ENCODE measurements around the gene RFC5.
A peak's percentile ranks its signal among the peaks of the same experiment; 100 is the strongest.
"Not testable (repeated sequence)": the region's sequence is repeated elsewhere in the genome, so short reads cannot be mapped to it uniquely, and the experiment has no call there.

RFC5 gene

GRCh38 chr12:118015306-118015705 is 1.2 kb upstream of the RFC5 start:
- no peak for DNase-seq (ENCODE audit: low read depth in 2 of 2)

DNA sequence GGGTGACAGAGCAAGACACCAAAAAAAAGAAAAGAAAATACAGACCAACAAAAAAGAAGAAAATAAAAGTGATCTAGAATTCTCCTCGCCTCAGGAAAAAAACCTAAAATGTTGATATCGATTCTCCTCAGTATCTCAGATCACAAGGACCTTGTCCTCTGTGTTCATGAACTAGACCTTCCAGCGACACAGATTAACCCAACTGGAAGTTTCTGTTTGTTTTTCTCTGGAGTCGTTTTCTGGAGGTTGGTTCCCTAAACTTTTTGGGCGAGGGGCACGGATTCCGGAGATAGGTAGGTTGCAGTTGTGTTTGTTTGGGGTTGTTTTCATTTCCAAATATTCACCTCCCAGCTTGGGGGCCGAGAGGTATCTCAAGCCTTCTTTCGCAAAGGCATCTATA is 559 bp upstream of the RFC5 start:
- DNase-seq (ENCODE audit: low read depth in 2 of 2) = no peak

DNA sequence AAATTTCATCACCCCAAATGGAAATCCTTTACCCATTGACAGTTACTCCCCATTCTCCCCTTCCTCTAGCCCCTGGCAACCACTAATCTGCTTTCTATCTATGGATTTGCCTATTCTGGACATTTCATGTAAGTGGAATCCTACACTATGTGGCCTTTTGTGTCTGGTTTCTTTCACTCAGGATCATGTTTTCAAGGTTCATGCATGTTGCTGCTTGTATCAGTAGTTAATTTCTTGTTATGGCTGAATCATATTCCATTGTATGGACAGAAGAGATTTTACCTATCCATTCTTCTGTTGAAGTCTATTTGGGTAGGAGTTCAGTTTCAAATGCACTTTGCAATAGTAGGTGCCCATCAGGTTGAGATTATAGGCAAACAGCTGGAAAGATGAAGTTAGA is 1.4 kb downstream of the RFC5 start:
- DNase-seq (ENCODE audit: low read depth in 2 of 2) = no peak

- DNase-seq (ENCODE audit: low read depth in 2 of 2) = no peak
Observed at GRCh38 chr12:118020036-118020435, 3.5 kb downstream of the RFC5 start.

DNA sequence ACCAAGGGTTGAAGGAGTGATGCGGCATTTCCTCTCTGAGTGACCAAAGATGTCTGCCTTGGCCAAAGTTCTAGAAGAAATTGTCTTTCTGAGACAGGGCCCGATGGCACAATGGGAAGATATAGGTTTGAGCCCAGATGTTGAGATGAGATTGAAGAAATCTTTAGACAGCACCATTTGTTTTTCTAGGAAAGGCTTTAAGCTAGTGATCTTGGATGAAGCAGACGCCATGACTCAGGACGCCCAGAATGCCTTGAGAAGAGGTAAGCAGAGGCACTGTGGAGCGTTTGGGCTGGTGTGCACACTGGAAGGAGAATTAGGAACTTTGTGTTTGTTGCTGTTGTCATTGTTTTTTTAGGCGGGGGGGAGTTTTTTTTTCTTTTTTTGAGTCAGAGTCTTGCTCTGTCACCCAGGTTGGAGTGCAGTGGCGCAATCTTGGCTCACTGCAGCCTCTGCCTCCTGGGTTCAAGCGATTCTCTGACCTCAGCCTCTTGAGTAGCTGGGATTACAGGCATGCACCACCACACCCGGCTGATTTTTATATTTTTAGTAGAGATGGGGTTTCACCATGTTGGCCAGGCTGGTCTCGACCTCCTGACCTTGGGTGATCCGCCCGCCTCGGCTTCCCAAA is 5.7 kb downstream of the RFC5 start:
- not testable (repeated sequence) for DNase-seq (ENCODE audit: low read depth in 2 of 2)

DNA sequence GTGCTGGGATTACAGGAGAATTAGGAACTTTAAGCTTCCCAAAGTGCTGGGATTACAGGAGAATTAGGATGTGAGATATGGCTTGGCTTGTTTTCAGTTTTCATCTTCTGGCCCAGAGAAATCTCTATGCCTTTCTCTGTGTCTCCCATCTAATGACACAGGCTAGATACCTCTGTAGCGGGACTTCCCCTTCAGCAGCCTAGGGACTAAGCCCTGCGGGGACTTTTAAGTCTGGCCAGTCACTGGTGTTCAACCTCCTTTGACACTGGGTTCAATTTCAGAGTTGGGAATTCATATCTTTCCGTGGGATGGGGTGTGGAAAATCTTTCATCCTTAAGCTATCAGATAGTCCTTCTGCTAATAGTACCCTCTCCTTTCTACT is 6.2 kb downstream of the RFC5 start:
- DNase-seq (ENCODE audit: low read depth in 2 of 2) = no peak

- DNase-seq (ENCODE audit: low read depth in 2 of 2) = no peak
Observed at GRCh38 chr12:118023301-118023860, 6.9 kb downstream of the RFC5 start.

DNA sequence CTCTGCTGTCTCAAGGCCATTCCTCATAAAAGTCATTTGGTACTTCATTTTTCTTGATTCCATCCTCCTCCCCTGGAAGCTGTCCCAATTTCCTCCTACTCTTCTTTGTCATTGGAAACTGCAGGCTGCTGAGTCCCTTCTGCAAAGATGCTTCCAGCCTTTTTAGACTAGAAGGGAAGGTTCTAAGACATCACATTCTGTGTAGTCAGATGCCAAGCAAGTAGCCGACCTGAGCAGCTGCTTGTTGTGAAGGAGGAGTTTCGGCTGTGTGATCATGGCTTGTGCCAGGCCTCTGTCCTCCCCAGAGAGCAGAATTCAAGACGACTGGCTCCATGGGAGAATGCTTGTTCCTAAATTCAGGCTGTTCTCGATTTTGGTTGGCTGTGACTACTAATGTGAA is 8.7 kb downstream of the RFC5 start:
- no peak for DNase-seq (ENCODE audit: low read depth in 2 of 2)

DNA sequence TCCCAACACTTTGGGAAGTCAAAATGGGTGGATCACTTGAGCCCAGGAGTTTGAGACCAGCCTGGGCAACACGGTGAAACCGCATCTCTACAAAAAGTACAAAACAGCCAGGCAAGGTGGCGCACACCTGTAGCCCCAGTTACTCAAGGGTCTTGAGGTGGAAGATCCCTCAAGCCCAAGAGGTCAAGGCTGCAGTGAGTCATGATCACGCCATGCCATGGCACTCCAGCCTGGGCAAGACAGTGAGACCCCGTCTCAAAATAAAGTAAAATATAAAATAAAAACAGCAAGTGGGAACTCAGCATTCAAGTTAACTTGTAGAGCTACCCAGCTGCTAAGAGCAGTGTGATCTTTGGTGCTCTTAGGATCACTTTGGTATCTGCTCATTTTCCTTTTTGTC is 12.7 kb downstream of the RFC5 start:
- DNase-seq (ENCODE audit: low read depth in 2 of 2) = no peak

GRCh38 chr12:118032188-118032587 is 15.7 kb downstream of the RFC5 start:
- no peak for DNase-seq (ENCODE audit: low read depth in 2 of 2)

DNA sequence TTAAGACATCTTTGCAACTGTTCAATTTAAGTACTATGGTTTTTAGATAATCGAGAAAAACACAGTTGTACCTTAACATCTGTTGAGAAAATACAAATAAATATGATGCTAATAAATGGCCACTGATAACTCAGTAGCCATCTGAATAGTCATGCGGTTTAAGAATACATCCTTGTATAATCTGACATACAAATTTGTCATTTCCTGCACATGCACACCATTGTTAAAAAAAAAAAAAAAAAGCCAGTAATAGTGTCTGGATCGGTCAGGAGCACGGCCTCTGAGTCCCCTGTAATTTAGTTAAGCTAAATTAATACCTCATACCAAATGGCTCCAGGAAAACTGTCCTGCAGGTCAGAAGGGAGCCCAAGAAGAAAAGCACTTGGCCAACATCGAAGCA is 16.8 kb downstream of the RFC5 start:
- DNase-seq (ENCODE audit: low read depth in 2 of 2) = no peak

DNA sequence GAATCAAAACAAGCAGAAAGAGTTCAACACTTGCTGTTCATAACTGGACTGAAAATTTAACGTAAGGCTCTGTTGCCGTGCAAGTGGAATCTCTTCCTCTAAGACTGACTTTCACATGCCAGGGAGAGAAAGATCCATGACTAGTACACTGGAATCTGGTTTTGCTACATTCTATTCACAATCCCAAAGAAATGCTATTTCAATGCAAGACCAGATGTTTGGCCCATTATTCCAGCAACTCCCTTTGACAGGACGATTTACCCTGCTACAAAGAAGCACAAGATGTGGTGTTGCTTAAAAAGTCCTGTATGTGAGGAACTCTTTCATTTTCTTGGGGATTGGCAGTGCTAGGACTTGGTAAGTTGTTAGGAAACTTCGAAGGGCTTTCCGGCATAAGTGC is 17.4 kb downstream of the RFC5 start:
- DNase-seq (ENCODE audit: low read depth in 2 of 2) = no peak

DNA sequence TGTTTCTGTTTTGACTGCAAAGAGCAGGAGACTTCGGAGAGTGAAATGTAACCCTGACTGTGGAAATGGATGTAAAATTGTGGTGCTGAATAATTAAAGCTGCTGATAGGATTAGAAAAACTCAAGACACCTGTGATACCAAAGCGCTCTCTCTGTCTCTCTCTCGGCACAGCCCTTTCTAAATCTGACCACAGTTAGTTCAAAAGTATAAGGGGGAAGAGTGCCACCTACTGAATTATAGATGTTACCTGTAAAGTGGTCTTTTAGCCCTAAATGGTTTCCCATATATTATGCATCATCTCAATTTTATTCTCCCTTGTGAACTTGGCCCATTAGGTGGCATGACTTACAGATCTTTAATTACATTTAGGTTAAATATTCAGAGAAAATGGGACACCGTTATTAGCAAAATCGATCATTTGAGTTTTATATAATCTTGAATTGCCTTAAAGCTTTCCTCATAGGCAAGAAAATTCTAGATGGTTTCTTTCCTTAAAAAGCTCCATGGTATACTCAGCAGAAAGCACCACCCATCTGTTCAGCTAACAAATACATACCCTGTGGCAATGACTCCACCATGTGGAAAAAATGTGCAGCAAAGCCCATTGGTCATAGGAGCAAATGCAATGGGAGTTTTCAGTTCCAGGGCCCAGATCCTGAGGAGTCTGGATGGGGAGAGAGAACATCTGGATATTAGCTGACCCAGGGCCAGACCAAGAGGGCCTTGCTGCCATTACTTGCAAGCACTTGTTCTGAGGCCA is 18.1 kb downstream of the RFC5 start:
- DNase-seq (ENCODE audit: low read depth in 2 of 2) = no peak

DNA sequence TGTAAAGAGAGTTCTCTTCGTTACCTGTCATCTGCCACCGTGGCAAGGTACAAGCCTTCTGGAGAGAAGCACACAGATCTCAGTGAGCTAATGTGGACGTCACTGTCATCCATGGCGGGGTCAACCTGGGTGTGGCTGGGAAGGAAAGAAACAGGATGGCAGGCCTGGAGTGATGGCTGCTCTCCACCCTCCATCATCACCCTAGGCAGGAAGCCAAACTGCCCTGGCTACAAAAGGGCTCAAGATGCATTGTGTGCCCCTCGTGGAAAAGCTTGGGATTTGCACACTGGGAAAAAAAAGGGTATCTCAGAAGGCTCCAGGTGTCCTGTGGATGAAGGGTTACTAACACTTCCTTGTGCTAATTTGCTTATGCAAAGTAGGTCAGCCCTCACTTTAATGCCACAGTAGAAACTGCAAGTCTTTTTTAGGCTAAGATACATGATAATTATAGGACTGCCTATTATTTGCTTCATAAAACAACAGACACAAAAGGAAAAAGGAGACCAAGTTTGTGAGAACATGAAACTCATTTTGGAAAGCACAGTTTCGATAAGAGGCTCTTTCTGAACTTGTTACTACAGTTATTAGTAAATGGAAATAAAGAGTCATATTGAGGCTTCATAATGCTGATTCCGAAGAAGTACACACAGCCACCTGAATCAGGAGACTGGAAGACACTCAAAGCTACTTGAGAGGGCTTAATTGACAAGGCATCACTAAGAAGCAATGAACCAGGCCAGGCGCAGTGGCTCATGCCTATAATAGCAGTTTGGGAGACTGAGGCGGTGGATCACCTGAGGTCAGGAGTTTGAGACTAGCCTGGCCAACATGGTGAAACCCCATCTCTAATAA is 18.9 kb downstream of the RFC5 start:
- DNase-seq (ENCODE audit: low read depth in 2 of 2) = peak in 1 of 2 donors; percentile 30

DNA sequence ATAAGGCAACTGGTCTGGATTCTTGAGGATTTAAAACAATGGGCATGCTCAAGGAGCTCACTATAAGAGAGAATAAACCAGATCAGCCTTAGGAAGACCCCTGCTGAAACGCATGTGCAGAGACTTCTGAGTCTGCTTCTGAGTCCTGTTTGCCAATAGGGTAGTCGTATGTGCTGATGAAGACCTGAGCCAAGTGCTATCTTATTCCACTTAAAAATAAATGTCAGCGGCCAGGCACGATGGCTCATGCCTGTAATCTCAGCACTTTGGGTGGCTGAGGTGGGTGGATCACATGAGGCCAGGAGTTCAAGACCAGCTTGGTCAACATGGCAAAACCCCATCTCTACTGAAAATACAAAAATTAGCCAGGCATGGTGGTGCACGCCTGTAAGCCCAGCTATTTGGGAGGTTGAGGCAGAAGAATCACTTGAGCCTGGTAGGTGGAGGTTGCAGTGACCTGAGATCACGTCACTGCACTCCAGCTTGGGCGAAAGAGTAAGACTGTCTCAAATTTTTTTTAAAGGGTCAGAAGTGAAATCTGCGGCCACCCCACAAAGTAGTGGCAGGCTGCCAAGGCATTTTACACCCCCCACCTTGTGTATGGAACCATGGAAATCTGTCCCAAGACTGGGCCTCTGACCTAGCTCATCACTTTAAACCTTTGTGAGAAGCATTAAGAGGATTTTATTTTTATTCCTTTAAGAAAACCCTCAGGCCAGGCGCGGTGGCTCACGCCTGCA is 20.3 kb downstream of the RFC5 start:
- no peak for DNase-seq (ENCODE audit: low read depth in 2 of 2)

DNA sequence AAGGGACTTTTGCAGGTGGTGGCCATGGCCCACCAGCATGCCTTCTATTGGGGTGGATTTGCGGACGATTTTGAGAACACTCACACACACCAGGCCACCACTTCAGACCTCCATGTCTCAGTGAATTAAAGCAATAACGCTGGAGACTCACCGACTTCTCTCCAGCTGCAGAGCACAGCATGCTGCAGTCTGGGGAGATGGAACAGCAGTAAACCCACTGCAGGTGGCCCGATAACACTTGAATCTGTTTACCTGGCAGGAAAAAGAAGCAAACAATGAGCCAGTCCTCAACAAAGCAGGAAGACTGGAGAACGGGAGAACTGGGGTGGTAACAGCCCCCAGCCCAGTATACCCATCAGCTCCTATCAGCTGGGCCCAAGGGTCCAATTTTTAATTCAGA is 21.6 kb downstream of the RFC5 start:
- DNase-seq (ENCODE audit: low read depth in 2 of 2) = no peak

DNA sequence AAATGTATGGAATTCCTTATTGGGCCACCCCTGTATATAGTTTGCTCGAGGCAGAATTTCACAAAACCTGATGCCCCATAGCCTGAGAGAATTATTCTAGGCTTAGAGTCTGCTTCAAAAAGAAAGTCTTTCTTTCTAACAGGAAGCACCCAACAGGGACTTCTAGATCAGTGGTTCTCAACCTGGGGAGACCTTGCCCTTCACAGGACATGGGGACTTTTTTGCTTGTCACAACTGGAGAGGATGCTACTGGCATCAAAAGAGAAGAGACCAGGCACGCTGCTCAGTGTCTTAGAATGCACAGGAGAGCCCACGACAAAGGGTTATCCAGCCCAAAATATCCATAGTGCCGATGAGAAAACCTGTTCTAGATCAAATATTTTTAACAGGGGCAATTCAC is 25.6 kb downstream of the RFC5 start:
- DNase-seq (ENCODE audit: low read depth in 2 of 2) = no peak

DNA sequence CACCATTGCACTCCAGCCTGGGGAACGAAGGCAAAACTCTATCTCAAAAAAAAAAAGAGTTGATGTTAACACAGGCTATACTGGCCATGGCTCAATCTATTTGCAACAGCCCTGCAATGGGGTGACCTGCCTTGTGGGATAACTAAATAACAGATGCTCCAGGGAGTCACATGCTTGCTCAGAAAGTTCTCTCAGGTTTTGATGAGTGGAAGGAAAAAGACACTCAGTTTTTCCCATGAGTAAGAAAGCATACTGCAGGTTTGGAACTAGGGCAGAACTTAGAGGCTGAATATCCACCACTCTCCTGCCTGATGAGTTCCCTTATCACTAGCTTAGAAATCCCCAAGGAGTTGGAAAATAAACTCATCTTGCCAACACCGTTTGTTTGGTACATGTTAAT is 27.6 kb downstream of the RFC5 start:
- DNase-seq (ENCODE audit: low read depth in 2 of 2) = no peak

DNA sequence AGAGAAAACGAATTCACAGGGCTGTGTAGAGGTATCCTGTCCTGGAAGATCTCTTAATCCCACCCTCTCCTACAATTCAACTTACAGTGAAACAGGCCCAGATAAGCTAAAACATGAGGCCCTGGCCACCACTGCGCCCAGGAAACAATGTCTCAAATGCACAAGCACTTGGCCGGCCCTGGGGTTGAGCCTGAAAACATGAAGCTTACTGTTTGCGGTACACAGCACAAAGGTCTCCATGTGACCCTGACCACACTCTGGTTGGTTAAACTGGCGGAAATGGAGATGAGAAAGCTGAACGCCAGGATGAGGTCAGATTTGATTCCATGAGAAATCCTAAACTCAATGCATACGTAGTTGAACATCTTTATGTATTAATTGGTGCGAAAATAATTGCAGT is 28.1 kb downstream of the RFC5 start:
- DNase-seq (ENCODE audit: low read depth in 2 of 2) = no peak

DNA sequence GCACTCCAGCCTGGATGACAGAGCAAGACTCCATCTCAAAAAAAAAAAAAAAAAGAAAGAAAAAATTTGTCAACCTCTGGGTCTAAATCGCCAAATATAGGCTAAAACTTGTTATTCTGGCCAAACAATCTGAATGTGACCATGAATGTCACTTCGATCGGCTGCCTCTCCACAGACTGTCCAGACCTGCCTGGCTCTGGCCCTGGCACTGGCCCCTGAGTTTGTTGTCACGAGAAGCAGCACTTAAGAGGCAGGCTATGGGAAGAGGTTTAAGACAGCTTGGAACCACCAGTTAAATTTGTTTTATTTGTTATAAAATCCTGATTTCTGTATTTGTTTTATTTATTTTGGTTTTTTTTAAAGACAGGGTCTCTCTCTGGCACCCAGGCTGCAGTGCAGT is 29.9 kb downstream of the RFC5 start:
- no peak for DNase-seq (ENCODE audit: low read depth in 2 of 2)

DNA sequence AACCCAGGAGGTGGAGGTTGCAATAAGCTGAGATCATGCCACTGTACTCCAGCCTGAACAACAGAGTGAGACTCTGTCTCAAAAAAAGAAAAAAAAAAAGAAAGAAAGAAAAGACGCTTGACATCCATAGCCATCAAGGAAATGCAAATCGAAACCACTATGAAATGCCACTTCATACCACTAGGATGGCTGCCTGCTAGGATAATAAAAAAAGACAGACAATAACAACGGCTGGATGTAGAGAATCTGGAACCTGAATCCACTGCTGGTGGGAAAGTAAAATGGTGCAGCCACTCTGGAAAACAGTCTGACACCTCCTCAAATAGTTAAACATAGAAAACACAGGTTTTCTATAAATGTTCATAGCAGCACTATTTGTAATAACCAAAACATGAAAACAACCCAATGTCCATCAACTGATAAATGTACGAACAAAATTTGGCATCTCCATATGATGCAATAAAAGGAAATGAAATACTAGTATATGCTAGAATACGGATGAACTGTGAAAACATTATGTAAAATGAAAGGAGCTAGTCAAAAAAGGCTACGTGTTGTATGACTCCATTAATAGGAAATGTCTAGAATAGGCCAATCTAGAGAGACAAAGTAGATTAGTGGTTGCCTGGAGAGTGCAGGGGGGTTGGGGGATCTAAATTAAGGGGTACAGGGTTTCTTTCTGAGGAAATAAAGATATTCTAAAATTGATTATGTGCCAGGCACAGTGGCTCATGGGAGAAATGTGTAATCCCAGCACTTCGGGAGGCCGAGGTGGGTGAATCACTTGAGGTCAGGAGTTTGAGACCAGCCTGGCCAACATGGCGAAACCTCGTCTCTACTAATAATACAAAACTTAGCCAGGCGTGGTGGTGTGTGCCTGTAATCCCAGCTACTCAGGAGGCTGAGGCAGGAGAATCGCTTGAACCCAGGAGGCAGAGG is 34.7 kb downstream of the RFC5 start:
- DNase-seq (ENCODE audit: low read depth in 2 of 2) = no peak

All from stimulated activated CD4-positive, alpha-beta T cell treated with anti-CD3 and anti-CD28 coated beads, Interleukin-4, amount 100 ng/mL, for 48 hours (primary cell).